ENCODE measurements around the gene EIF4B.

GRCh38 chr12:53046655-53047220 lies 40.5 kb downstream of the EIF4B start:
- no peak for TF ChIP-seq GATA2 (IDR thresholded peaks at IDR 0.05; ENCODE audit: low read depth, low read length)
- TF ChIP-seq GATA3 (IDR thresholded peaks at IDR 0.05; ENCODE audit: low read depth, low read length), result no peak
